T-helper 1 cell (primary cell): ENCODE results near the gene SH3YL1.
"Not testable (repeated sequence)": the region's sequence is repeated elsewhere in the genome, so short reads cannot be mapped to it uniquely, and the experiment has no call there.

Source experiments
- DNase-seq, 5 donors: peaks; one replicate each; pipeline ENCODE4 v3.0.0-alpha.2; 2012 to 2020

The SH3YL1 gene

GRCh38 chr2:177733-178132 is 86.1 kb downstream of the SH3YL1 start:
- no peak for DNase-seq

GRCh38 chr2:176917-177316 is 86.9 kb downstream of the SH3YL1 start:
- DNase-seq, result no peak

GRCh38 chr2:175880-176820 is 87.7 kb downstream of the SH3YL1 start:
- DNase-seq, result peak; percentile 10 to 80 (median 18)

GRCh38 chr2:175161-175786 is 88.6 kb downstream of the SH3YL1 start:
- no peak for DNase-seq

- not testable (repeated sequence) for DNase-seq
Measured at GRCh38 chr2:172120-172519, 91.7 kb downstream of the SH3YL1 start.

- DNase-seq, result no peak
Measured at GRCh38 chr2:169741-170140, 94.1 kb downstream of the SH3YL1 start.
